GM19455 (cell line): ENCODE data around the gene ASB18.

Experiments
- ATAC-seq: cut with Tn5 transposase; IDR thresholded peaks from one replicate; pipeline ENCODE4 v1.9.1; 2021; ENCODE audit not compliant: unreplicated experiment

The ASB18 gene

DNA sequence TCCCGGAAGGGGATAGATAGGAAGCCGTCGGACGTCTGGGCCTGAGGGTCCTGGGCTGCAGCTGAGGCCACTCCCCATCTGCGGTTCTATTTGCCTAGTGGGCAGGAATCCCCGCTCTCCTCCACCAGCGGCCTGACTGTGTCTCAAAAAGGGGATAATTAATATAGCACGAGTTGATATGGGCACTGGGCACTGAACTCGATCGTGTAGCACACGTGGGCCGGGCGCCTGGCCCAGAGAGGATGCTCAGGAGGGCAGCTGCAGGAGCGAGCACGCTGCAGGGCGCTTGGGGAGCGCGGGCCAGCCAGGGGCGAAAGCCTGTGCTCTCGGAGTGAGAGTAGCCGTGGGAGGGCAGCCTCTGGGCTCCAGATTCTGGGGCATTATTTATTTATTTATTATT, 87.3 kb downstream of the ASB18 start:
- no peak for ATAC-seq

DNA sequence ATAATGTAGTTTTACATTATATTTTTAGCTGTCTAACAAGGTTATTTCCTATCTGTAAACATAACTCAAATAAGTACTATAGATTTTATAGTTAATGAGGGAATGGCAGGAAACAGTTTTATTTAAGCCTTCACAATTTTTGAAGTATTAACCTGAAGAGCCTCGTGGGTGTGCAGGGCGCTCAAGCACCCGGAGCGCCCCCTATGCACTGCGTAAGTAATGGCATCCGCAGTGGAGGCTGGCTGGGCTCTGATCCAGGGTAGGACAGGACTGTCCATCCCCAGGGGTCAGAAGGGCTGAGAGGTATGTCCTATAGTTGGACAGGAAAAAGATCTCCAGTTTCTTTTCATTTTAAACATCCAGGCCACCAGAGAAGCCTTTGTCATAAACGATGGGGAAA, 87.8 kb downstream of the ASB18 start:
- no peak for ATAC-seq

DNA sequence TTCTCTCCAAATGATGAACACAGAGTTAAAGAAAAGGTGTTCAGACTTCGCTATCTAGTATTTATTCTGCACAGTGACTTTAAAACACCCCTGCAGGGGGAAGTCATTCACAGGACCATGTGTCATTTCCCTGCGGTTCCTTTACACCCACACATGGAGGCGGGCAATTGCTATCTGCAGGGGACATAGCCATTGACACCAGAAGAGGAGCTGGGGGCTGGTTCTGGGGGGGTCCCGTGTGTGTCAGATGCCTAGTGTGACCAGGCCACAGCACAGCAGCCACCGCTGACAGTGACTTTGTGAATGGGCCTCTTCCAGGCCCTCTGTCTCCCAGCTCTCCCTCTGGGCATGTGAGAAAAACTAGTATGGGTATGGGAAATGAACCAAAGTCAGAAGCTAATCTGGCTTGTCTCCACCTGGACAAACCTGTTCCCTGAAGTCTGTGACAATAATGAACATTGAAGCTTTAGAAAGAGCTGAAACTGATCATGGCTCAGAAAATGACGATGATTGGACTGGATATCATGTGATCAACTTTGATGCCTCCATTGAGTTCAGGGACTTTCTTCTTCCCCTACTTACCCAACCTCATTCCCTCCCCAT, 88.6 kb downstream of the ASB18 start:
- ATAC-seq: no peak

DNA sequence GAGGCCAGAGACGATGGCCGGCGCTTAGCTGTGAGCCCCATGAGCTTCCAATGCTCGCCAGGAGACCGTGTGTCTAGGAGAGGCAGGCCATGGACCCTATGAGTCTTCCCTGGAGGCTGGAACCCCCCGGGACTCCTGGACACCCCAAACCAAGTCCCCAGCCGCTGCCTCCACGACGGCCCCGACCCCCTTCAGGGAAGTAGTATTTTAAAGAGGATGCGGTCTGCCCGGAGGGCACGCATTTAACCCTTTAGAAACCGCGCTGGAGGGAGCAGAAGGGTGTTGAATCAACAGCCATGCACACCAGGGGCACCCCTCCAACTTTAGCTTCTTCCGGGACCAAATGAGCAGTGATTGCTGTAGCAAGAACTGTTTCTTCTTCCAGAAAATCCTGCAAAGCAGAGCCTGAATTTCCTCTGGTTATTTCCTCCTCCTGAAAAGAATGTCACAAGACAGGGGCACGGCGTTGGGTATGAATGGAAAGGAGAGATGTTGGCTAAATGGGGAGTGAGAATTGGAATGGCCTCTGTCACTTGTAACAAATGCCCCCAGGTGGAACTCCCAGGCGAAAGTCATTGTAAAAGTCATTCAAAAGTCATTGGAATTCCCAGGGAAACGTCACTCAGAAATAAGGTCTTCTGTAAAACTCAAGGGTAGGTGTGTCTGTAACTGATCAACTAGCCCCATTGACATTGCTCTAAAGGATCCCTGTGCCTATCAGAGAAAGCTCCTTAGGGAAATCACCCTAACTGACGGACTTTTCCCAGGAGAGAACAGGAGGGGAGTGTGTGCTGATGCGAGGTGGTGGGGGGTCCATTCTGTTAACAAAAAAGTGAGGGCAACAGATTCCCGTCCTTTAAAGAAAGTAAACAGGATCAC, 90.2 kb downstream of the ASB18 start:
- ATAC-seq: no peak

DNA sequence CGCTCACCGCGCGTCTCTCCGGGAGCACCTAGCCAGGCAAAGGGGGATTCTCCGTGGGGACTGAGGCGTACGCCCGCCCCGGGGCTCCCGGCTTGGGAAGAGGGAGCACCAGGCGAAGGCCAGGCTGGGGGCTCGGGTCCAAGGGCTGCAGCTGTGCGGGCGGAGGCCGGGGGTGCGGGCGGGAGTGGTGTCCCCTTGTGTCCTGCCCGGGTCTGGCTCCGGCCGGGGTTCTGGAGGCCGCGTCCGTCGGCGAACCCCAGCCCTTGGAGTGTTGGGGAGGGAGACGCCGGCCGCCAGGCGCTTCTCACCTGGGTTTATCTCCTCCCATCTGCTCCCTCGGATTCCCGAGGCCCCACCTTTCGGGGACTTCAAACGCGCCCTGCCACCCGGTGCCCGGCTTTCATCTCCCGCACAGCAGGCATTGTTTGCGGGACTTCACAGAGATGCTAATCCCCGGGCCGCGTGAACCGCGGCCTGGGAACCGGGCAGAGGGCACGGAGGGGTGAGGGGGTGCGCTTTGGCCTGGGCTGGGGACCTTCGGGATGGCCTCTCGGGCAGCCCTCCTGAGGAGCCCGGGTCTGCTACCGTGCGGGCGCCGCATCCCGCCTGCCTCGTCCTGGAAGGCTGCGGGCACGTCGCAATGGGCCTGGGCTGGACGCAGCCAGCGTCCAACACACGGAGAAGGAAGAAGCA, 91.0 kb downstream of the ASB18 start:
- no peak for ATAC-seq

DNA sequence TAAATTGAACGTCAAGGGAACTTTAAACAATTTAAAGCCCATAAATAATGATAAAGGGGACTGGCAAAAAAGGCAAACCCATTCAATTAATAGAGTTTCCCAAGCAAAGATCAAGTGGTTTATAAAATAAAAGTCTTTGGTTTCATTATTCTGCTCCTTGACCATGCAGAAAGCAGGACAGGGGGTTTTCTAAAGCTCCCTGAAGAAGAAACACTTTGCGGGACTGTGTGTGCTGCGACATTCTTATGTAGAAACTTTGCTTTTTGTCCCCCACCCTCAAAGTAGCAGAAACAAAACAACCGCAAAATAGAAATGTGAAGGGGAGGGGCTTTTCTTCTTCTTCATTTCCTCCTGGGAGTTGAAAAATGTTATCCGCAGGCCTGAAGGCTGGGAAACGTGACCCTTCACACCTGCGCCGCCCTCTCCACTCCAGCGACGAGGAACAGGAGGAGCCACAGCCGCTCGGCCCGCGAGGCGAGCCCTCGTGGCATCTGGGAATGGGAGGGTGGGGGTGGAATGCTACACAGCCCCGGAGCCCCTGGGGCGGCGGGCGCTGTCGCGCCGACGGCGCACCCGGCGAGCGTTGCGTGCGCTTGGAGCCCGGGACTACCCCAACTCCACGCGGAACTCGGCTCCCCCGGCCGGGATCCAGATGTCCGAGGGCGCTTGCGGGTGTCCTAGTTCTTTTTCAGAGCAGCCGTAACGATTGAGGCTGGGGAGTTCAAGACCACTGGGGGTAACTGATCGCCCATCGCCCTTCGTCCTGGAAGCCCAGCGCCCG, 91.8 kb downstream of the ASB18 start:
- no peak for ATAC-seq

DNA sequence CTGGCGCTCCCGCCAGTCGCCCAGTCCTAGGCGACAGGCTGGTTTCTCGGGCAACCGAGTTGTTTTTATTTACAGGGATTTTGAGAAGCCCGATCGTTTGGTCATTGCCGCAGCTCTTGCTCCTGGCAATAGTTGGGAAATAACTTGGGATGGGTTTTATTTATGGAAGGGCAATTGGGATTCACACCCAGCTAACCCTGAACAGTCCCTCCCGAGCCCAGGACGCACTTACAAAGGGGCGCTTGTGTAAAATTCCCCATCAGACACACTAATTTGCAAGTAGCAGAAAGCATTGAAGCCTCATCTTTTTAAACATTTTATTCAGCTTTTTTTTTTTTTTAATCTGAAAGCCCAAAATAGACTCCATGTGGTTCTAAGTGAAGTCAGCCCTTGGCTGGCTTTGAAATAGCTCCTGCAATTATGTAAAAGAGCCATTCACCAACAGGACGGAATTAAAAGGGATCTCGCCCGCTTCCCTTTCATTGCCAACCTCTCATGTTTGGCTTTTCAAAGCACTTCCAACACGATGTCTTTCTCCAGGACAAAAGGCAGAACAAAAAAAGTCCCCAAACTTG, 92.4 kb downstream of the ASB18 start:
- ATAC-seq: no peak

DNA sequence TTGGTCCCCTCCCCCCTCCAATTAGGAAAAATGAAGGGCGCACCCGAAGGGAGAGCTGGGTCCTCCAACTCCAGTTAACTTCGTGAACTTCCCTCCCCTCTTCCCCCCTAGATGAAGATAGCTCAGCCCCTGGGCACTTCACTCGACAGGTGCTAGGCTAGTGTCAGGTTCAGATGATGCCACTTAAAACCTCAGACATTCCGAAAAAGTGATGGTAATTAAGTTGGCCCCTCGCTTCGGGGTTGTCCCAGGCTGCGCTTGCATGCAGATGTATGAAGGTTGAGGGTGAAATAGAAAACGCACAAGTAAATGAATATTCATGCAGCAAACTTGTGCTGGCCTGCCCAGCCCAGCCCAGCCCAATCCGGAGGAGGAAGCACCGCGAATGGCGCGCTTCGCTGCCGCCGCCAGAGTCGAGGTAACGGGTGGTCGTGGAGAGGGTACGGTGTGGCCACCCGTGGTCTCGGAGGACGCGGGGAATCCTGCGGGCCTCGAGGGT, 93.0 kb downstream of the ASB18 start:
- no peak for ATAC-seq

DNA sequence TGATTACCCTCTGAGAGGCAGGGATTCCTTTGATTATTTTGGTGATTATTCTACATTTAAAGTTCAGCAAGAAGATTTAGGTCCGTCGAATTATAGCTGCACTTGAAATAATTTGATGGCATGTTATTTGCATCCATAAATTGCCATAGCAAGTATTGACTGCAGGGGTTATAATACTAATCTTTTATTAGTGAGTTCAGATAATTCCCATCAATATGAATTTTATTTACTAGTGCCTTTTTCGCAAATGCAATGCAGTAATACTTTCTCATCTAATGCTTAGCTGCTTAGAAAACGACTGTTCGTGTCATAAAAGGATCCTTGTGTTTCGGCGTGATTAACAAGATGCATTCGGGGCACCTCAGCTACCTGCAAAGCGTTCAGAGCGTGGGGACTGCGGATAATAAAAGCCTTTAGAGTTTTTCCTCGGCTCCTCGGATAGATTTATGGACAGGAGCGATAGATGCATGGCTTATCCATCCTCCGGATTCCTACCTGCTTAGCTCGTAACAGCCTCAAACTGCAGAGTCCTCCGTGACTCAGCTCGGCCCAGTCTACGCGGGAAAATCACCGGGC, 93.5 kb downstream of the ASB18 start:
- ATAC-seq: no peak

DNA sequence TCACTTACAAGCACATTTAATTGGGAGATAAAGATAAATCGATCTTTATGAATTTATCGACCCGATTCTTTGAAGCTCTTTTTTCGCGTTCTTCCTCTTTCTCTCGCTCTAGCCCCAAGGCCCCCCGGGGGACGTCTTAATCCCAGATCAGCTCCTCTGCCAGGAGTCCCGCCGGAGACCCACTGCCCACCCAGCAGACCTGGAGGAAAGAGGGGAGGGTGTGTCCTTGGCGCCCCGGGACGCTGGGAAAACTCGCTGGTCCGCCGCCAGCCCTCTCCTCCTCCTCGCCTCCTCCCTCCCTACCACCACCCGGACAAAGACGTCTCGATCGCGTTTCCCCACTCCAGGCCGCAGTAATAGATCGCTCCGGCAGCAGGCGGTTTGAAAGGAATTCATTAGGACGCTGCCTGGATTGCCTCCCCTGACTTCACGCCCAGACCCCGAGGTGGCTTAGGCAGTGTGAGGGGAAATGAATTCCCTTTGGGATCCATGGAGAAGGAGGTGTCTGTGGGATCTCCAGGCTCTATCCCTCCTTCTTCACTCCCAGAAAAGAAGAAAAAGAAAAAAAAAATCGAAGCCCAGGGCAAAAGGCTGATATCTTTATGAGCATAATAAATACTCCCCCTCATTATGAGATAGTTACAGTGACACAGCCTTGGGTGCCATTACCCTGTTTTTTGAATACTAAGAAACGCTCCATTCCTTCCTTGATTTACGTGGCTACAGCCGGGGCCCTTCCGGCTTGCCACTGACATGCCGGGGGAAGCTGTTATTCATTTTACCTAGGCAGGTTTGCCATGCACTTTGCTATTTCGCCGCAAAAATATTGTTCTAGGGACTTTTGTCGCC, 94.2 kb downstream of the ASB18 start:
- no peak for ATAC-seq

DNA sequence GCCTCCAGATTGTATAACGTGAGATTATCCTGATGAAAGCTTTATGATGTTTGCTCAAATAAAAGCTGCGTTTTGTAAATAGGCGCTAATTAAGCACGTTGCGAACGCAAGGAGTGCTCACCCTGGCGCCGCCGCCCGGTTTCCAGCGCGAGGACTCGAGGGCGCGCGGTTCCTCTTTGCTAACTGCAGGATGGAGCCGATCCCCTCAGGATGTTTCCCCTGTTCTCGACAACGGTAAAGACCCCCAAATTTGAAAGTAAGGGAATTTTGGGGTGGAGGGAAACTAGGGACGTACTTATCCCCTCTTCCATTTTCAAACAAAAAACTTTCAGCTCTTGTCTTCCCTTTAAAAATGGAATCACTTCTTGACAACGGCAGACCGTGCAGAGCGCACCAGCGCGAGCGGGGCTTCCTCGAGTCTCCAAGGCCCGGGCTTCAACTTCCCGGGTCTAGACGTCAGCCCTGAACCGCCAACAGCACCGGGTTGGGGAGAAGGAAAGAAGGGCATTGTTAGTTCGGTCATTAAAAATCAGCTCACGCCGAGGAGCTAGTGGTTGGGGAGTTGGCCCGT, 95.0 kb downstream of the ASB18 start:
- no peak for ATAC-seq

DNA sequence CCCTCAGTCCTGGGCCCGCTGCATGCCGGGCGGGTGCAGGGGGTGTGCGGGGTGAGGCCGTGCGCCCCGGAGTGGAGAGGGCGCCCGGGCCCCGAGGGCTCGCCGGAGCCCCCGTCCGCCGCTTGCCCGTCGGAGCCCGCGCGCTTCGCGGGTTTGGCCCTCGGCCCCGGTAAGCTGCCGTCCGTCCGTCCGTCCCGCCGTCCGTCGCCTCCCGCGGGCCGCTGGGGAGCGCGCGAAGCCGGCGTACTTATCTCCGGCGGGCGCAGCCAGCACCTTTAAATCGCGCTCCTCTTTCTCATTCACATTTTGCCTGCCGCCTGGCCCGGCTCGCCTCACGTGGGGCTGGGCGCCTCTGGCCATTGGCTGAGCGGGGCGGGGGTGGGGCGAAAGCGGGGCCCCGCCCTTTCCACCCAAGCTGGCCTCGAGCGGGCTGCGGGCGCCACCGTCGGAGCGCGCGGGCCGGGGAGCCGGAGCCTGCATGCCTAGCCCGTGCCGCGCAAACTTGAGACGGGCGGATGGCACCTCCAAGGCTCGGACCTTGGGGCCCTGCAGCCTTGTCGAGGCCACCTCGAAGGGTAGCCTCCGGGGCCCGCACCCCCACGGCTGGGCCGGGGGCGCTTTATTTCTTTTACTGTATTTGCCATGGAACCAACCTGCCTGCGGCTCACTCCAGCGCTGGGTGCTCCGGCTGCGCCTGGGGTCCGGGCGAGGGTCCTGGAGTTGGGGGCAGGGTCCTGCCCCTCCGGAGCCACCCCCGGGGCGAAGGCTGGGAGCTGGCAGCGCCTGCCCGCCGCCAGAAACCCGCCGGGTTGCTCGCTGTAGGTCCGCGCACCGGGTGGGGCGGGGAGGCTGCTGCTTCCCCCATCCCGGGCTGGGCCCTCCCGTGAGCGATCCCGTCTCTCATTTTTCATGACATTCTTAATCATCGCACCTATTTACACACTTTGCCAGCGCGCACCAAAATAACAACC, 95.8 kb downstream of the ASB18 start, which contains the start of gene GBX2:
Gene GBX2, minus strand, starts transcription at position 277 of the 971 bp plus-strand sequence. CDS start 415 bp downstream, outside the sequence.
- no peak for ATAC-seq

DNA sequence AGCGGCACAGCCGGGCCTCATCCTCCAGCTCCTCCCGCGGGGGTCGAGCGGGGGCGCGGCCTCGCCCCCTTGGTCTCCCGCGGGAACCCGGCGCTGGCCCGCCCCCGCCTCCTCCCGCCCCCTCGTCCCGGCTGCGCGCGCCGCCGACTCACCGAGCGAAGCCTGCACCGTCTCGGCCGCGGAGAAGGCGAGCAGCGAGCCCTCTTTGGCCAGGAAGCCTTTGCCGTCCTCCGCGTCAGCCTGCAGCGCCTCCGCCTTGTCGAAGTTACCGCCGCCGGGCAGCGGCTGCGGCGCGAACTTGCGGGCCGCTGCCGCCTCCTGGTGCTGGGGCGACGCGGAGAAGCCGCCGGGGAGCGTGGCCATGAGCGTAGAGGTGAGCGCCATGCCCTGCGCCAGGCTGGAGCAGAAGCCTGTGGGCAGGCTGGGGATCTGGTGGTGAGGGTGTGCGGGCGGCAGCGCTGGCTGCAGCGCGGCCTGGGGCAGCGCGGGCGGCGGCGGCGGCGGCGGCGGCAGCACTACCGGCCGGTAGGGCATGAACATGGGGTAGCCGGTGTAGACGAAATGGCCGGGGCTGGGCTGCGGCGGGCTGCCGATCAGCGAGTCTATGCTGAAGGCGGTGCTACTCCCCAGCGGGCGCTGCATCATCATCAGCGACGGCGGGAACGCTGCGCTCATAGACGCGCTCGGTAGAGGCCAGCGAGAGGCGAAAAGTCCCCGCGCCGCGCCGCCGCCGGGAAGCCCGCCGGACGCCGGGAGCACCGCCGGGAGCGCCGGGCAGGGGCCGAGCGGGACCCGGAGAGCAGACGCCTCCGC, 96.7 kb downstream of the ASB18 start:
- no peak for ATAC-seq

DNA sequence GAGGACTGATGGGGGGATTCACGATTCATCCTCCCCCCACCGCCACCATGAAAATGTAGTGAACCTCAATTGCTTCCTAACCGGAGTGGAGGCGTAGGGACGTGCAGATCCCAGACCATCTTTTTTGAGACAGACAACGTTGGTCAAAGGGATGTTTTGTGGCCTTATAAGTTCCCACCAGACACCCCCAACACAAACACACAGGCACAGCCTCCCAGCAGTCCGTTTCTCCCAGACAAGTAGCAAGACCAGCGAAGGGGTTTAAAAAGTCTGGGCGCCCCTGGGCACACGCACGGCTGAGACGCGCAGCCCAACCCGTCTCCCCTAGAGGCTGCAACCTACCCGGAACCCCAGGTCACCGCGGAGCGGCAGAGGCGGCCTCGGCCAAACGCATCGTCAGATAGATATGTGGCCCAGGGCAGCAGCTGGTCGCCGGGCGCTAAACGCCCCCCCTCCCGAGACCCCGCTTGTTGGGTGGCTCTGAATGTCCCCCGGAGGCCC, 97.4 kb downstream of the ASB18 start:
- ATAC-seq: no peak

DNA sequence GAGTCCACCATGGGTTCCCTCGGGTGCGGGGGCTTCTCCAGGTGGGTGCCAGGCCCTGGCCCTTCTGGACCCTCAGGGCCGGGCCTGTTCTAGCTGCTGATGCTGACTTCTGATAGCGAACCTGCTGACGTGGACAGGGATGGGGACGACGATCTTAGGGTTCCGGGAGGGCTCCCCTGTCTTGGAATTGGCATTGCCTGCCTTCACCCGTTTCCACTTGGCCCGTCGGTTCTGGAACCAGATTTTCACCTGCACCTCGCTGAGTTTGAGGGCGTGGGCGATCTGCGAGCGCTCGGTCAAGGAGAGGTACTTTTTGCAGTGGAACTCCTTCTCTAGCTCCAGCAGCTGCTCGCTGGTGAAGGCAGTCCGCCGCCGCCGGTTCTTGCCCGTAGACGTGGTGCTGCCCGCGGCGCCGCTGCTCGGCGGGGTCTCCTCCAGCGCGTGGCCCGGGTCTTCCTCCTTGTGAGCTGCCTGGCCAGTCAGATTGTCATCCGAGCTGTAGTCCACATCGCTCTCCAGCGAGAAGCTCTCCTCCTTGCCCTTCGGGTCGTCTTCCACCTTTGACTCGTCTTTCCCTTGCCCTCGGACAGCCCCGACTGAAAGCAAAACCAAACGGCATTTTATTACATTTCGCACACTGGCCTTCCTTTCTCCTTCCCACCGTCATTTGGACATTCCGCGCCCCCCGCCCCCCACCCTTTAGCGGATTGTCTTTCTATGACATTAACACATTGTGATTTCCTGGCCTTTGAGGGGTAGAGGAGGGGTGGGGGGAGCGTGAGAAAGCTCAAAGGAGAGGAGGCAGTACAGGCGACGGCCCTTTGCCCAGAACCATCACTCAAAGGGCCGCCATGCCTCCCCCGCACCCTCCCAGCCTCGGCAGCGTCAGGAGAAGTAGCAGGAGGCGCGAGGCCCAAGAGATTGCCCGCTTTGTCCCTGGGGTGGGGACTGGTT, 98.1 kb downstream of the ASB18 start:
- ATAC-seq: no peak
